Neuronal stem cell (in vitro differentiated cells): ENCODE measurements around the gene A2ML1.

Experiments used
- DNase-seq: peaks from one replicate; pipeline ENCODE4 v3.0.0-alpha.2; 2013; ENCODE audit warnings: low spot score
- H2AFZ ChIP-seq: one replicate; pipeline ENCODE4 v1.6.1; 2013; ENCODE audit warnings: mild to moderate bottlenecking, low read length, inconsistent platforms
- H2AK5ac ChIP-seq: 2 replicates; pipeline ENCODE4 v1.6.1; 2013; ENCODE audit warnings: low read depth, mild to moderate bottlenecking, inconsistent platforms, low read length, moderate library complexity, mixed read lengths
- H2BK120ac ChIP-seq: 2 replicates; pipeline ENCODE4 v1.6.1; 2013; ENCODE audit warnings: low read depth, mild to moderate bottlenecking, inconsistent platforms, low read length, moderate library complexity, mixed read lengths
- H2BK12ac ChIP-seq: one replicate; pipeline ENCODE4 v1.6.1; 2013; ENCODE audit warnings: low read length, inconsistent platforms
- H2BK15ac ChIP-seq: 2 replicates; pipeline ENCODE4 v1.6.1; 2013; ENCODE audit warnings: mild to moderate bottlenecking, low read length, inconsistent platforms, mixed read lengths
- H2BK5ac ChIP-seq: one replicate; pipeline ENCODE4 v1.6.1; 2013; ENCODE audit warnings: inconsistent platforms, mild to moderate bottlenecking, low read length, moderate library complexity
- H3K14ac ChIP-seq: one replicate; pipeline ENCODE4 v1.6.1; 2013; ENCODE audit warnings: low read length, inconsistent platforms
- H3K18ac ChIP-seq: 2 replicates; pipeline ENCODE4 v1.6.1; 2013; ENCODE audit warnings: low read length, inconsistent platforms
- H3K23ac ChIP-seq: 2 replicates; pipeline ENCODE4 v1.6.1; 2013; ENCODE audit warnings: low read depth, mild to moderate bottlenecking, mixed read lengths, low read length, inconsistent platforms; ENCODE audit not compliant: poor library complexity
- H3K27ac ChIP-seq: replicated peaks from 3 replicates; pipeline ENCODE4 v1.5.1; 2013; ENCODE audit warnings: low read length, inconsistent platforms
- H3K27me3 ChIP-seq, 3 experiments: 2 replicates each; pipeline ENCODE4 v1.6.1; 2013; ENCODE audit warnings: low read length in 3 of 3, mild to moderate bottlenecking in 2 of 3, inconsistent platforms in 1 of 3, low read depth in 1 of 3, mixed read lengths in 1 of 3, moderate library complexity in 1 of 3; ENCODE audit not compliant: control insufficient read depth in 3 of 3, insufficient read depth in 3 of 3
- H3K36me3 ChIP-seq, 2 donors: replicated peaks in 1 of 2; 2 replicates each; pipeline ENCODE4 v1.6.1; 2013; ENCODE audit warnings: low read length in 2 of 2; ENCODE audit not compliant: control insufficient read depth in 2 of 2, insufficient read depth in 2 of 2
- H3K4ac ChIP-seq: 2 replicates; pipeline ENCODE4 v1.6.1; 2013; ENCODE audit warnings: inconsistent platforms, mild to moderate bottlenecking, low read length, moderate library complexity
- H3K4me1 ChIP-seq, 2 donors: 1 replicate in 1 of 2; 2 replicates in 1 of 2; pipeline ENCODE4 v1.6.1; 2013; ENCODE audit warnings: low read length in 2 of 2, low read depth in 1 of 2; ENCODE audit not compliant: control insufficient read depth in 2 of 2, insufficient read depth in 1 of 2
- H3K4me2 ChIP-seq: one replicate; pipeline ENCODE4 v1.6.1; 2013; ENCODE audit warnings: mild to moderate bottlenecking, low read length, inconsistent platforms; ENCODE audit not compliant: insufficient read depth, poor library complexity, severe bottlenecking
- H3K4me3 ChIP-seq, 2 donors: 2 replicates each; pipeline ENCODE4 v1.5.1; 2013; ENCODE audit warnings: low read length in 2 of 2, mild to moderate bottlenecking in 2 of 2, inconsistent platforms in 1 of 2, moderate library complexity in 1 of 2
- H3K79me1 ChIP-seq: one replicate; pipeline ENCODE4 v1.6.1; 2013; ENCODE audit warnings: low read depth, mild to moderate bottlenecking, inconsistent platforms, low read length, moderate library complexity
- H3K9ac ChIP-seq: one replicate; pipeline ENCODE4 v1.6.1; 2013; ENCODE audit warnings: mild to moderate bottlenecking, low read depth, low read length, inconsistent platforms; ENCODE audit not compliant: poor library complexity
- H3K9me3 ChIP-seq, 2 donors: replicated peaks in 1 of 2; 2 replicates each; pipeline versions ENCODE3 to v1.6.1; 2013; ENCODE audit warnings: low read length in 2 of 2, mild to moderate bottlenecking in 2 of 2, inconsistent platforms in 1 of 2, low read depth in 1 of 2, mixed read lengths in 1 of 2, moderate library complexity in 1 of 2; ENCODE audit not compliant: control insufficient read depth in 2 of 2, insufficient read depth in 1 of 2
- H4K8ac ChIP-seq: one replicate; pipeline ENCODE4 v1.6.1; 2013; ENCODE audit warnings: low read depth, mild to moderate bottlenecking, inconsistent platforms, low read length, moderate library complexity
- H4K91ac ChIP-seq: one replicate; pipeline ENCODE4 v1.6.1; 2013; ENCODE audit warnings: low read length, low read depth, mild to moderate bottlenecking, inconsistent platforms; ENCODE audit not compliant: poor library complexity
- WGBS, 2 donors: extraction: QIAGEN DNeasy Blood & Tissue Kit; methylation state at CpG; one replicate each; pipeline ENCODE4 v1.1.7; 2013; ENCODE audit warnings: missing lambda C conversion rate in 2 of 2, mixed read lengths in 1 of 2; ENCODE audit not compliant: insufficient read length in 2 of 2, insufficient replicate concordance in 1 of 2; ENCODE audit errors: extremely low coverage in 2 of 2; 5-methylcytosine and 5-hydroxymethylcytosine counted together

A2ML1 gene

DNA sequence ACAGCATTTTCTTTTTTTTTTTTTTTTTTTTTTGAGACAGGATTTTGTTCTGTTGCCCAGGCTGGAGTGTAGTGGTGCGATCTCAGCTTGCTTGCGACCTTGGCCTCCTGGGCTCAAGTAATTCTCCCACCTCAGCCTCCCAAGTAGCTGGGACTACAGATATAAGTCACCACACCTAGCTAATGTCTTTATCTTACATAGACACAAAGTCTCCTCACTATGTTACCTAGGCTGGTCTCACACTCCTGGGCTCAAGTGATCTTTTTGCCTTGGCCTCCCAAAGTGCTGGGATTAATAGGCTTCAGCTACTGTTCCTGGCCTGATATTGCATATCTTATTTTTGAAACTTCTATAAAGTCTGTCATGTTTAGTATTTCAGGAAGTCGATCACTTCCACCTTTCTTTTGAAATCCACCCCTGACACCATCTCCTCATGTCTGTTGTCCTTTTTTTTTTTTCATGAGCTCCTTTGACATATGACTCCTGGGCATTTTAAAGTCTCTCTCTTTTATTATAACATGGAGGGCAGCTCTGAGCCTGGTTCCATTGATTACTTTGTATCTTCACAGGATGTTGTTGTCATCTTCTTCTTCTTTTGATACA is 5.9 kb upstream of the A2ML1 start:
- Histone ChIP-seq H2BK120ac (no peak overlapping the region), H3K9me3 (no peaks in the 10 kb centered on the region), H2AFZ (no peak overlapping the region), H3K14ac (no peak overlapping the region), H2BK5ac (no peak overlapping the region), H2AK5ac (no peak overlapping the region), H3K4ac (no peak overlapping the region), H3K4me2 (no peak overlapping the region), H3K27me3 (no peaks in the 10 kb centered on the region), H4K91ac (no peak overlapping the region), H3K18ac (no peak overlapping the region), H4K8ac (no peak overlapping the region), H3K4me1 (no peaks in the 10 kb centered on the region), H2BK12ac (no peak overlapping the region), H3K9ac (no peak overlapping the region), H3K4me3 (no peak overlapping the region), H3K36me3 (no peaks in the 10 kb centered on the region), H2BK15ac (no peak overlapping the region), H3K79me1 (no peaks in the 10 kb centered on the region), H3K27ac (no peak overlapping the region), H3K23ac (no peak overlapping the region)
- no peak for DNase-seq
- no CpG with 5 or more reads among the region's 3 CpGs for WGBS, 2 donors

DNA sequence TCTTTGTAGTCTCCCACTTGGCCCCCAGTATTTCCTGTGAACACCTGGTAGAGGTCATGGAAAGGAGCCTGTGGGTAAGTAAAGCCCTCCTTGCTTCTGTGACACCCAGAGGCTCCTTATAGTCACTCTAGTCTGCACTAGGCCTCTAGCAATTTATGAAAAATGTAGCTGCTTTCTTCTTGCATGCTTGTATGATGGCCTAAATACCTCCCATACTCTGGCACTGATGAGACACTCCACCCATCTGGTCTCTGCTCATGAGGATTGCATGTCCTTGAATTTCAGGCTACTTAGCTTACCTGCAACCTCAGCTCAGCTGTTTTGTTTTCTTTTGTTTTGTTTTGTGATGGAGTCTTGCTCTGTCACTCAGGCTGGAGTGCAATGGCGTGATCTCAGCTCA is 4.6 kb upstream of the A2ML1 start:
- DNase-seq = no peak
- no peak overlapping the region for H2BK5ac ChIP-seq
- no peak overlapping the region for H3K4me2 ChIP-seq
- H3K9me3 ChIP-seq = no peaks in the 10 kb centered on the region
- H3K18ac ChIP-seq = no peak overlapping the region
- peaks cover 0 to 7% (median 0%) of the 10 kb centered on the region in 3 experiments for H3K27me3 ChIP-seq
- H3K4me3 ChIP-seq = no peak overlapping the region
- H2BK15ac ChIP-seq = no peak overlapping the region
- no peaks in the 10 kb centered on the region for H3K79me1 ChIP-seq
- H2BK120ac ChIP-seq = no peak overlapping the region
- H3K14ac ChIP-seq = no peak overlapping the region
- H3K23ac ChIP-seq = no peak overlapping the region
- H3K9ac ChIP-seq = no peak overlapping the region
- H2BK12ac ChIP-seq = no peak overlapping the region
- H2AK5ac ChIP-seq = no peak overlapping the region
- no peaks in the 10 kb centered on the region for H3K4me1 ChIP-seq
- WGBS, 2 donors = no CpG with 5 or more reads among the region's 1 CpG
- H4K91ac ChIP-seq = no peak overlapping the region
- H2AFZ ChIP-seq = no peak overlapping the region
- H3K4ac ChIP-seq = no peak overlapping the region
- H3K27ac ChIP-seq = no peak overlapping the region
- H3K36me3 ChIP-seq = no peaks in the 10 kb centered on the region
- no peak overlapping the region for H4K8ac ChIP-seq

DNA sequence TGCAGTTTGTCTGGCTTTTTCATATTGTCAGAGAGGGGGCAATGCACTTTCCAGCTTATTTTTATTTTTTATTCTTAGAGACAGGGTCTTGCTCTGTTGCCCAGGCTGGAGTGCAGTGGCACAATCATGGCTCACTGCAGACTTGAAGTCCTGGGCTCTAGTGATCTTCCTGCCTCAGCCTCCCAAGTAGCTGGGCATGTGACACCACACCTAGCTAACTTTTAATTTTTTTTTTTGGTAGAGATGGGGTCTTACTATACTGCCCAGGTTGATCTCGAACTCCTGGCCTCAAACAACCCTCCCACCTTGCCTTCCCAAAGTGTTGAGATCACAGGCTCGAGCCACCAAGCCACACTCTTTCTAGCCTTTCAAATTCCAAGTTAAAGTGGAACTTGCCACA is 3.9 kb upstream of the A2ML1 start:
- H3K4me1 ChIP-seq = no peaks in the 10 kb centered on the region
- no peaks in the 10 kb centered on the region for H3K36me3 ChIP-seq
- H4K8ac ChIP-seq = no peak overlapping the region
- no peak overlapping the region for H3K9ac ChIP-seq
- H3K4ac ChIP-seq = no peak overlapping the region
- no peak overlapping the region for H3K23ac ChIP-seq
- no peak overlapping the region for H2BK5ac ChIP-seq
- H3K4me2 ChIP-seq = no peak overlapping the region
- no peaks in the 10 kb centered on the region for H3K9me3 ChIP-seq
- no peak overlapping the region for H3K27ac ChIP-seq
- no peak overlapping the region for H2BK15ac ChIP-seq
- no peak overlapping the region for H2BK12ac ChIP-seq
- no CpG with 5 or more reads among the region's 2 CpGs for WGBS, 2 donors
- peaks cover 0 to 9% (median 0%) of the 10 kb centered on the region in 3 experiments for H3K27me3 ChIP-seq
- no peak overlapping the region for H2BK120ac ChIP-seq
- no peak overlapping the region for H3K18ac ChIP-seq
- no peak for DNase-seq
- no peak overlapping the region for H2AK5ac ChIP-seq
- H4K91ac ChIP-seq = no peak overlapping the region
- H3K4me3 ChIP-seq = no peak overlapping the region
- no peak overlapping the region for H3K14ac ChIP-seq
- H3K79me1 ChIP-seq = no peaks in the 10 kb centered on the region
- H2AFZ ChIP-seq = no peak overlapping the region

DNA sequence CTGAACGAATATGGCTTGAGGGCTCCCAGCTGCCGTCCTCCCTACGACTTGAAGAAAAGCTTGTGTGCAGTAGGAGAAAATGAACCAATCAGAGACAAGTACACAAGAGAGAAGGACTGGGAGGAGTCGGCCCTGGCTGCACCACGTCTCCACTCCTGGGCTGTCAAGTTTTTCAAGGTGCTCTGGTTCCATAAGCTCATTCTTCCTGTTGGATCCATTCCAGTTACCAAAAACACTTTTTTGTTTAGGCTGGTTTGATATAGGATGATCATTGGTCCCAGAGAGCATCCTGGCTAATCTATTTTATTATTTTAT is 2.8 kb upstream of the A2ML1 start:
- Histone ChIP-seq H3K14ac (no peak overlapping the region), H3K4me2 (no peak overlapping the region), H2AK5ac (no peak overlapping the region), H3K9ac (no peak overlapping the region), H3K23ac (no peak overlapping the region), H3K27ac (no peak overlapping the region), H3K4me3 (no peak overlapping the region), H3K79me1 (no peaks in the 10 kb centered on the region), H4K8ac (no peak overlapping the region), H3K9me3 (no peaks in the 10 kb centered on the region), H3K36me3 (no peaks in the 10 kb centered on the region), H4K91ac (no peak overlapping the region), H2BK12ac (no peak overlapping the region), H2BK120ac (no peak overlapping the region), H2BK15ac (no peak overlapping the region), H3K4ac (no peak overlapping the region), H3K4me1 (peaks cover 0 to 1% of the 10 kb centered on the region in 2 donors), H3K18ac (no peak overlapping the region), H3K27me3 (peaks cover 0 to 12% (median 0%) of the 10 kb centered on the region in 3 experiments), H2BK5ac (no peak overlapping the region), H2AFZ (no peak overlapping the region)
- DNase-seq = no peak
- WGBS, 2 donors = no CpG with 5 or more reads among the region's 5 CpGs
